Ovary (tissue), 3 donors: ENCODE results near the gene NEDD1.

Source experiments
- CTCF ChIP-seq, 3 donors: fragments of 450-650 bp in 2 of 3; fragments of 200-600 bp in 1 of 3; IDR thresholded peaks; one replicate each; pipeline versions ENCODE4 v1.5.1 to v1.8.0; 2016 to 2022; ENCODE audit warnings: antibody characterized with exemption in 3 of 3, mild to moderate bottlenecking in 1 of 3
- EP300 ChIP-seq: sonication (generic); formaldehyde crosslinking; IDR thresholded peaks from one replicate; pipeline ENCODE4 v1.6.1; 2017; ENCODE audit warnings: antibody characterized with exemption
- POLR2A ChIP-seq: fragments of 450-650 bp; IDR thresholded peaks from one replicate; pipeline ENCODE4 v1.6.1; 2017; ENCODE audit warnings: antibody characterized with exemption, mild to moderate bottlenecking, moderate library complexity
- donor health status: DM: no; HTN: no; CAD: no.

GRCh38 chr12:96979532-96979931 lies 72.5 kb downstream of the NEDD1 start:
- no peak for TF ChIP-seq EP300
- no peak for TF ChIP-seq CTCF (IDR thresholded peaks at IDR 0.05)
- no peak for TF ChIP-seq POLR2A
